Adrenal gland (tissue), 5 donors: Measurements from ENCODE around the gene TMEM45A.

Experiments used
- POLR2A ChIP-seq, 2 donors: fragments of 450-650 bp; IDR thresholded peaks; one replicate each; pipeline ENCODE4 v1.6.1; 2017; ENCODE audit warnings: antibody characterized with exemption in 2 of 2, mild to moderate bottlenecking in 2 of 2, moderate library complexity in 1 of 2
- TF ChIP-seq, protein P1 (sequence below), 6 experiments: fragments of 450-650 bp in 4 of 6; fragments of 200-600 bp in 2 of 6; sonication (generic) in 1 of 6; IDR thresholded peaks; 1 replicate in 5 of 6; 2 replicates in 1 of 6; pipeline versions ENCODE4 v1.5.1 to v1.8.0; 2016 to 2021; ENCODE audit warnings: antibody characterized with exemption in 6 of 6, mild to moderate bottlenecking in 2 of 6, moderate library complexity in 1 of 6
- donor health status: DM: no; HTN: no; CAD: no.

DNA sequence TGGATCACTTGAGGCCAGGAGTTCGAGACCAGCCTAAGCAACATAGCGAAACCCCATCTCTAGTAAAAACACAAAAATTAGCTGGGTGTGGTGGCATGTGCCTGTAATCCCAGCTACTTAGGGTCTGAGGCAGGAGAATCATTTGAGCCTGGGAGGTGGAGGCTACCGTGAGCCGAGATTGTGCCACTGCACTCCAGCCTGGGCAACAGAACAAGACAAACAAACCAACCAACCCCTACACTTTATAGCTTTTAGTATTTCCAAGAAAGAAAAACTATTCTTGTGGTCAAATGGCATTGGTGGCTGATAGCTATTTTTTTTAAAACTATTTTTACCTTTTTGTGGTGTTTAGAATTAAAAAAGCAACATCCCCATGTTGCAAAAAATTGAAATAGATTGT, 7.2 kb downstream of the TMEM45A start:
- TF ChIP-seq, protein P1, sequence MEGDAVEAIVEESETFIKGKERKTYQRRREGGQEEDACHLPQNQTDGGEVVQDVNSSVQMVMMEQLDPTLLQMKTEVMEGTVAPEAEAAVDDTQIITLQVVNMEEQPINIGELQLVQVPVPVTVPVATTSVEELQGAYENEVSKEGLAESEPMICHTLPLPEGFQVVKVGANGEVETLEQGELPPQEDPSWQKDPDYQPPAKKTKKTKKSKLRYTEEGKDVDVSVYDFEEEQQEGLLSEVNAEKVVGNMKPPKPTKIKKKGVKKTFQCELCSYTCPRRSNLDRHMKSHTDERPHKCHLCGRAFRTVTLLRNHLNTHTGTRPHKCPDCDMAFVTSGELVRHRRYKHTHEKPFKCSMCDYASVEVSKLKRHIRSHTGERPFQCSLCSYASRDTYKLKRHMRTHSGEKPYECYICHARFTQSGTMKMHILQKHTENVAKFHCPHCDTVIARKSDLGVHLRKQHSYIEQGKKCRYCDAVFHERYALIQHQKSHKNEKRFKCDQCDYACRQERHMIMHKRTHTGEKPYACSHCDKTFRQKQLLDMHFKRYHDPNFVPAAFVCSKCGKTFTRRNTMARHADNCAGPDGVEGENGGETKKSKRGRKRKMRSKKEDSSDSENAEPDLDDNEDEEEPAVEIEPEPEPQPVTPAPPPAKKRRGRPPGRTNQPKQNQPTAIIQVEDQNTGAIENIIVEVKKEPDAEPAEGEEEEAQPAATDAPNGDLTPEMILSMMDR (IDR thresholded peaks at IDR 0.05): no peak
- no peak for TF ChIP-seq POLR2A (IDR thresholded peaks at IDR 0.05)
